GM10266 (cell line): ENCODE measurements around the gene ZDHHC24.
A peak's percentile ranks its signal among the peaks of the same experiment; 100 is the strongest.

Source experiments
- DNase-seq: peaks from one replicate; pipeline ENCODE4 v3.0.0; 2012; ENCODE audit errors: extremely low spot score
- TF ChIP-seq, protein P1 (sequence below): IDR thresholded peaks from 2 replicates; pipeline ENCODE4 v1.5.1; 2012; ENCODE audit warnings: mild to moderate bottlenecking, low read depth; ENCODE audit not compliant: control insufficient read depth, insufficient read depth; ENCODE audit errors: missing control alignments

Gene ZDHHC24

GRCh38 chr11:66529655-66530054 is 16.2 kb downstream of the ZDHHC24 start:
- TF ChIP-seq, protein P1, sequence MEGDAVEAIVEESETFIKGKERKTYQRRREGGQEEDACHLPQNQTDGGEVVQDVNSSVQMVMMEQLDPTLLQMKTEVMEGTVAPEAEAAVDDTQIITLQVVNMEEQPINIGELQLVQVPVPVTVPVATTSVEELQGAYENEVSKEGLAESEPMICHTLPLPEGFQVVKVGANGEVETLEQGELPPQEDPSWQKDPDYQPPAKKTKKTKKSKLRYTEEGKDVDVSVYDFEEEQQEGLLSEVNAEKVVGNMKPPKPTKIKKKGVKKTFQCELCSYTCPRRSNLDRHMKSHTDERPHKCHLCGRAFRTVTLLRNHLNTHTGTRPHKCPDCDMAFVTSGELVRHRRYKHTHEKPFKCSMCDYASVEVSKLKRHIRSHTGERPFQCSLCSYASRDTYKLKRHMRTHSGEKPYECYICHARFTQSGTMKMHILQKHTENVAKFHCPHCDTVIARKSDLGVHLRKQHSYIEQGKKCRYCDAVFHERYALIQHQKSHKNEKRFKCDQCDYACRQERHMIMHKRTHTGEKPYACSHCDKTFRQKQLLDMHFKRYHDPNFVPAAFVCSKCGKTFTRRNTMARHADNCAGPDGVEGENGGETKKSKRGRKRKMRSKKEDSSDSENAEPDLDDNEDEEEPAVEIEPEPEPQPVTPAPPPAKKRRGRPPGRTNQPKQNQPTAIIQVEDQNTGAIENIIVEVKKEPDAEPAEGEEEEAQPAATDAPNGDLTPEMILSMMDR = no peak
- no peak for DNase-seq

GRCh38 chr11:66529069-66529468 is 16.8 kb downstream of the ZDHHC24 start:
- no peak for DNase-seq

DNA sequence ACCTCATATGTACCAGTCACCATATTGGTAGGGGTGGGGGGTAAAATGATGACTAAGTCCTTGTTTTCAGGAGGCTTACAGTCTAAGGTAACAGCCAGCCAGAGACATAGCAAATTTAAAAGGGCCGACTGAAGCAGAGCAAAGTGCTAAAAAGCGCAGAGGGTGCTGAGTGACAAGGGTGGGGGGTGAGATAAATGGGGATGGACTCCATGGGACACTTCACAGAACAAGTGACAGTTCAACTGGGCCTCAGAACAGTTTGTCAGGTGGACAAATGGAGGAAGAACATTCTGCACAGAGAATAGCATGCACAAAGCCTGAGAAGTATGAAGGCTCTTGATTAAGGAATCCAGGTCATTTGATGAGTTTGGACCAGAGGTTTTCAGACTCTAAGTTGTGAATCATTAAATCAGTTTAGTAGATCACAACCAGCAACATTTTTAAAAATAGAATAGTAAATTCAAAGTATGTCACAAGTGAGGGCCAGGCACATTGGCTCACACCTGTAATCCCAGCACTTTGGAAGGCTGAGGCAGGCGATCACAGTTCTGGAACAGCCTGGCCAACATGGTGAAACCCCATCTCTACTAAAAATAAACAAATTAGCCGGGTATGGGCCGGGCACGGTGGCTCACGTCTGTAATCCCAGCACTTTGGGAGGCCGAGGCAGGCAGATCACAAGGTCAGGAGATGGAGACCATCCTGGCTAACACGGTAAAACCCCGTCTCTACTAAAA is 21.4 kb downstream of the ZDHHC24 start:
- TF ChIP-seq, protein P1 = no peak
- no peak for DNase-seq

More at GRCh38 chr11:66529069-66529468, 16.8 kb downstream of the ZDHHC24 start:
- TF ChIP-seq, protein P1 = no peak

DNA sequence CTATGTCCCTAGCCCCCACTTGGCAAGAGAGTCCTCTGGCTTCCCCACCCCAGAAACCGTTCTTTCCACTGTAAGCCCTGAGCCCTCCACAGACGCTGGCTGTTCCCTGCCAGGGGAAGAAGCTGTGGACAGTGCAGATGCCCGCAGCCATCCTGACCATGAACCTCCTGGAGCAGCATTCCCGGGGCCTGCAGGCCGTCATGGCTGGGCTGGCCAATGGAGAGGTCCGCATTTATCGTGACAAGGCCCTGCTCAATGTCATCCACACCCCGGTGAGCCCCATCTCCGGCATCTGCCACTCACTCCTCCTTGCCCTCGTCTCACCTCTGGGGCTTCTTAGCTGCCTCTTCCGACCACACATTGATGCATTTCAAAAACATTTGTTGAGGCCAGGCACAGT is 22.2 kb downstream of the ZDHHC24 start:
- TF ChIP-seq, protein P1 = no peak
- no peak for DNase-seq

GRCh38 chr11:66510990-66511339 is 34.9 kb downstream of the ZDHHC24 start:
- DNase-seq = no peak
- TF ChIP-seq, protein P1 = no peak

GRCh38 chr11:66510271-66510989 is 35.4 kb downstream of the ZDHHC24 start, which contains the start of gene BBS1:
Gene BBS1 (plus strand): TSS chr11:66510635. CDS start chr11:66510660, 25 bp downstream.
- DNase-seq = peak; percentile 87

More at GRCh38 chr11:66510271-66510989, 35.4 kb downstream of the ZDHHC24 start, which contains the start of gene BBS1:
- TF ChIP-seq, protein P1 = no peak
